GM12875 (cell line): ENCODE results near the gene LOXHD1.

ENCODE experiments used
- H3K4me3 ChIP-seq: one replicate; pipeline ENCODE4 v1.5.1; 2011; ENCODE audit warnings: low read depth, low read length, control low read depth
- CTCF ChIP-seq: IDR thresholded peaks from 2 replicates; pipeline ENCODE4 v1.5.1; 2011; ENCODE audit warnings: low read depth, mild to moderate bottlenecking, control low read depth, inconsistent platforms, low read length, moderate library complexity, borderline replicate concordance; ENCODE audit not compliant: insufficient read depth

The LOXHD1 gene

GRCh38 chr18:46675112-46675511 is 18.1 kb upstream of the LOXHD1 start:
- TF ChIP-seq CTCF, result no peak

GRCh38 chr18:46672062-46672970 is 15.3 kb upstream of the LOXHD1 start:
- no peak for TF ChIP-seq CTCF
- H3K4me3 ChIP-seq, result no peak overlapping the region

More at GRCh38 chr18:46675112-46675511, 18.1 kb upstream of the LOXHD1 start:
- H3K4me3 ChIP-seq, result no peak overlapping the region

- H3K4me3 ChIP-seq, result no peak overlapping the region
- no peak for TF ChIP-seq CTCF
These were observed 11.7 kb upstream of the LOXHD1 start for GRCh38 chr18:46668694-46669093.

GRCh38 chr18:46668135-46668534 is 11.1 kb upstream of the LOXHD1 start:
- no peak for TF ChIP-seq CTCF
- no peak overlapping the region for H3K4me3 ChIP-seq

- H3K4me3 ChIP-seq, result no peak overlapping the region
- no peak for TF ChIP-seq CTCF
These were observed 6.5 kb upstream of the LOXHD1 start for GRCh38 chr18:46663539-46663938.

- no peak for TF ChIP-seq CTCF
- H3K4me3 ChIP-seq, result no peak overlapping the region
These were observed 4.1 kb upstream of the LOXHD1 start for GRCh38 chr18:46660957-46661749.
